EL (cell line): Measurements from ENCODE around the gene PABPN1L.

Experiments used
- DNase-seq: peaks from one replicate; pipeline ENCODE4 v3.0.0-alpha.2; 2016

PABPN1L gene

DNA sequence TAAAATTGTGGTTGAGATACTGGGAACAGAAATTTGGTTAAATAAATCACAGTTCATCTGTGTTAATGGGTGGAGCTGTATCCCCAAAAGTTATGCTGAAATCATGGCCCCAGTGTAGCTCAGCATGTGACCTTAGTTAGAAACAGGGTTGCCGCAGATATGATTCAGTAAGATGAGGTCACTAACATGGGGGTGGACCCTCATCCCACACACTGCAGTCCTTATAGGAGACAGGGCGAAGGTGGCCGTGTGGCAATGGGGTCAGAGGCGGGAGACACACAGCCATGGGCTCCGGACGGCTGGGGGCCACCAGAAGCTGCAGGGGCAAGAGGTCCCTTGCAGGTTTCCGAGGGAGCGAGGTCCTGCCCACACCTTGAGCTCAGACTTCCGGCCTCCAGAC, 20.4 kb downstream of the PABPN1L start:
- peak; percentile 23 for DNase-seq

DNA sequence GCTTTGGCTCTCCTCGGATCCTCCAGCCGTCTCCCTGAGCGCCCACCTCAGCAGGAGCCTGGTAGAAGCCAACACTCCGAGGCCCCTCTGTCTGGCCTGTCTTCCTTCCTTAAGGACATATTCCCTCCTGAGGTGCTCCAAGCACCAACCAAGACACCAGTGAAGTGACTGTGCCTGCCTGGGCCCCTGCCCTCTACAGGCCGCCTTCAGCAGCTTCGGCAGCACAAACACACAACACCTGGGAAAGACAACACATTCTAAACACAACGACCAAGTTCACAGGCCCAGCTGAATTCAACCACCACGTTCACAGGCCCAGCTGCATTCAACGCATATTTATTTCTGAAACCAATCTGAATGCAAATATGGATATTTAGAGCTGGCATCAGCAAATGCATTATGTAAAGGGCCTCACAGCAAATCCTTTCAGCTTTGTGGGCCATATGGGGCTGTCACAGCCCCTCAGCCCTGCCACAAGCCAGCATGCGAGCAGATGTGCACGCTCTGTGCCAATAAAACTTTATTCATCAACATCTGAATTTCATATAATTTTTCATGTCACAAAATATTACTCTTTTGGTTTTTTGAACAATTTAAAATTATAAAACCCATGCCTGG, 21.9 kb downstream of the PABPN1L start:
- no peak for DNase-seq

GRCh38 chr16:88843256-88843655, 23.2 kb downstream of the PABPN1L start:
- no peak for DNase-seq

- DNase-seq = no peak
Measured at GRCh38 chr16:88842806-88843205, 23.7 kb downstream of the PABPN1L start.

GRCh38 chr16:88842308-88842756, 24.1 kb downstream of the PABPN1L start:
- no peak for DNase-seq

DNA sequence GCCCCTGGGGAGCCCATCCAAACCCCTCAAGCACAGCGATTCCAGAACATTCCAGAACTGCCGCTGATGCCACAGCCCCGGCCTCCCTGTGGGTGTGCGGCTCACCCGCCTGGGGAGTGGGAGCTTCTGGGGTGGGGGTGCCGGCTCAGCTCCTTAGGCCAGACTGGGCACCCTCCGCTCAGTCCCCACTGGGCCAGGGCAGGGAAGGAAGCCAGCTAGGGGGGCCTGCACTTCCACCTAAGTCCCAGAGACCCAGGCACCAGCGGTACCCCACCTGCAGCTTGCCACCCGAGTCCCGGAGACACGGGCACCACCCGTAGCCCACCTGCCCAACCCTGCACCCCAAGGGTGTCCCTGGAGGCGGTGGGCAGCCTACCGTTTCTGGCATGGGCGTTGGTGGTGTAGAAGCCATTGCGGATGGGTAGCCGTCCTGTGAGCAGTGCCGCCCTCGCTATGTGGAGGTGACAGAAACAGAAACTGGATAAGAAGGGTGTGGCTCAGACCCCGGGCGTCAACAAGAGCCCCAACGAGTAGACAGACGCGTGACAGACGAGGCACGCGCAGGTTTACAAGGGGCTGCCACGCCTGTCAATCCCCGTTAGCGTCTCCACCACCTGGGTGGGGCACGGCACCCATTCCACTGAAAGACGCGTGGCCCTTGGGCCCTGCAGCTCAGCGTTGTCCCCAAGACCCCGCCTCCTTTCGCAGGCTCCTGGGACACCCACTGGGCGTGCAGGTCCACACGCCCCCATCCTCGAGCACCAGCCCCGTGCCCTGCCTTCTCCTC, 24.7 kb downstream of the PABPN1L start:
- no peak for DNase-seq

DNA sequence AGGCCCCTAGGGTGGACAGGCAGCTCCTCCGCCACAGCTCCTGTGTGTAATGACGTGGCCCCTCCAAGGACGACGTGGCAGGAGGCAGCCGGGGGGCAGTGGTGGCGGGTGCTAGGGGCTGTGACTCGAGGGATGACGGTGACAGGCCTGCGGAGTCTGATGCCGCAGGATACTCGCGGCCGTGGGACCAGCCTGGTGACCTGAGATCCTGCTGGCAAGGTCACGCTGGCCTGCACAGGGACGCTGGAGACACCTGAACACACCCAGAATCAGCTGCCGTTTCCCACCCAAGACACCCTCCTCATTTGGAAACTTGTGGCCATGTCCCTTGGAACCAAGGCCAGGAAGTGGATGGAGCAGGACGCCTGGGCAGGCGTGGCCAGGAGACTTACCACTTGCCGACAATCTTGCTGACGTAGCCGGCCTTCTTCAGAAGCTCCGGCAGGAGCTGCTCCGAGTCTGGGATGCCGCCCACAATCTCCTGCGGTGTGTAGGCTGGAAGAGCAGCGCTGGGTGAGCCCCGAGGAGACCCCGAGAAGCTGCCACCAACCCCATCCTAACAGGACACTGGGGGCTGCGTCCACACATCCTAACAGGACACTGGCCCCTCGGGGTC, 25.8 kb downstream of the PABPN1L start:
- no peak for DNase-seq

DNA sequence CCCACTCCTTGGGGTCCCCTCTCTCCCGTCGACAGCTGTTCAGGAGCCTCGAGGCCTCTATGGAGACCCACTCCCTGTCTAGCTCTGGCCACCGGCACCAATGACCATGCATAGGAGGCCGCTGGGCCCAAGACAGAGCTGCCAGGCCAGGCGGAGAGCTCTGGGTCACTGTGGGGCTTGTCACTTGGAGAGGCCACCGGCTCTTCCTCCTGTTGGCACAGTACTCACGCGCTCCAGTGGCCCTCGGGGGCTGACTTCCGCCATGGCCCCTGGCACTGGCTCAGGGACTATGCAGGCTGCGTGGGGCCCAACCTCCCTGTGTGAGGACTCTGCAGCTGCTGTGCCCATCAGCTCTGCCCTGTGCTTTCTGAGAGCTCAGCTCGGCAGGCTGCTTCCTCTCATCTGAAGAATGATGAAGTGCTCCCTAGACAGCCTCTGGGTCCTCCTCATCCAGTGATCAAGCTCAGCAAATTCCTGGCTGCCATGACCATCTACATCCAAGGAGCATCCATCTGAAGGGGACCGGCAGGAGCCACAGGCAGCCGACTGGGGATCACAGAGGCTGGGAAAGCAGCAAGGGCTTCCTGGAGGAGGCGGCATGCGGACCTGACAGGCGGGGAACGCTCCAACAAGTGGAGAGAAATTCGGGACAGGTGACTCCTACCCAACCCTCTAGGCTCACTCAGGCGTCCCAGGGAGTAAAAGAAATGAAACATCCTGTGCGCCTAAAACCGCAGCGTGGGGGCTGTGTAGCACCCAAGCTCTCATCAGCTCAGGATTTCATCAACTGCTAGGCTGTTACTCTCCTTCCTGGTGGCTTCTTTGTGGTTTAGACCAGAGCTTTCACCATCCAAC, 26.5 kb downstream of the PABPN1L start:
- DNase-seq = no peak

DNA sequence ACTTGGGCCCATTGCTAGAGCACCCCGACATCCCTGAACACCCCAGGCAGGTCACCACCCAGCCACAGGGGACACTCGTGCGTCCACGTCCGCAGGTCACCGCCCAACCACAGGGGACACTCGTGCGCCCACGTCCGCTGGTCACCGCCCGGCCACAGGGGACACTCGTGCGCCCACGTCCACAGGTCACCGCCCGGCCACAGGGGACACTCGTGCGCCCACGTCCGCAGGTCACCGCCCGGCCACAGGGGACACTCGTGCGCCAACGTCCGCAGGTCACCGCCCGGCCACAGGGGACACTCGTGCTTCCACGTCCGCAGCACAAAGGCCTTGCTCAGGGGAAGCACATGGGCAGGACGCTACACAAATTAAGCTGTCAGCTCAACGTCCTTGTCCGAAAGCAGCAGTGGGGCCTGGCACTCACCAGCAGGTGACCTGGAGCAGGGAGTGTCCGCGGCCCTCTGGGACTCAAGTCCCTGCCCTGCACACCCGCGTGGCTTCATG, 27.4 kb downstream of the PABPN1L start:
- no peak for DNase-seq

DNA sequence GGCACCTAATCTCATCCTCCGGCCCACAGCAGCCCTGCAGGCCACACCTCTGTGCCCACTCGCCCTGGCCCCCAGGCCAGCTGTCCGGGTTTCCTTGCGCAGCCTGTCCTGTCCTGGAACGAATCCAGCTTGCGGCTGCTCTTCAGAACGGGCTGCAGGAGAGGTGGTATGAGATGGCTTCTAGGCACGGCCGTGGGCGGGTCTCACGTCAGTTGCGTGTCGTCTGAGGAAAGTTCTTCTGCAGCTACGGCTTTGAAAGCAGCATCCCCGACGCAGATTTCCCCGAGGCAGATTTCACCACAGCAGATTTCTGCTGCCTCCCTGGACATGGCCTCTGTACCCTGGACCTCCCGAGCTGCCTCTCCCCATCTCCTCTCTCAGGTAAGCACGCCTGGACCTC, 27.9 kb downstream of the PABPN1L start:
- DNase-seq = no peak

GRCh38 chr16:88837806-88838205, 28.7 kb downstream of the PABPN1L start:
- no peak for DNase-seq

GRCh38 chr16:88836791-88837190, 29.7 kb downstream of the PABPN1L start:
- DNase-seq = no peak

DNA sequence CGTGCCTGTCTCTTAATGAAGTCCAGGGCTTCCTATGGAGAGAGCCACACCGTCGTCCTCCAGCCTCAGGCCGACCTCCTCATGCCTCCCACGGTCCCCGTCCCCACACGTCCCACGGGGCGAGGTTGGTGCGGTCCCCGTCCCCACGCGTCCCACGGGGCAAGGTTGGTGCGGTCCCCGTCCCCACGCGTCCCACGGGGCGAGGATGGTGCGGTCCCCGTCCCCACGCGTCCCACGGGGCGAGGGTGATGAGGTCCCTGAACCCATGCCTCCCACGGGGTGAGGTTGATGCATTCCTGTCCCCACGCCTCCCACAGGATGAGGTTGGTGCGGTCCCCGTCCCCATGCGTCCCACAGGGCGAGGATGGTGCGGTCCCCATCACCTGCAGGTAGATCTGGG, 30.6 kb downstream of the PABPN1L start:
- no peak for DNase-seq

GRCh38 chr16:88835383-88835782, 31.1 kb downstream of the PABPN1L start:
- DNase-seq = no peak

- no peak for DNase-seq
Measured at GRCh38 chr16:88834670-88835069, 31.8 kb downstream of the PABPN1L start.

DNA sequence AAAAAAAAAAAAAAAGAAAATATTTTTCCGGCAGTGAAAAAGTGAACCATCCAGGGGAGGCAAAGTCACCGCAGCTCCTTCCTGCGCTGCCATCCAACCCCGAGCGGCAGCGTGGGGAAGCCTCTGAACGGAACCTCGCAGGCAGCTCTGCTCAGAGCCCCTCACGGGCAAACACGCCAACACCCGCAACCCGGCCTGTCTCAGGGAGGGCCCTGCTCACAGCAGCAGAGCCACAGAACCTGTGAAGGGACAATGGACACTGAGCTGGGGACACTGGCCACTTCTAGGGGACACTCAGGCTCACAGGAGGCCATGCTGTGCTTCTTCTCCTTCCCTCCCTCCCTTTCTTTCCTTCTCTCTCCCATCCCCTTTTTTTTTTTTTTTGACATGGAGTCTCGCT, 33.4 kb downstream of the PABPN1L start:
- no peak for DNase-seq

DNA sequence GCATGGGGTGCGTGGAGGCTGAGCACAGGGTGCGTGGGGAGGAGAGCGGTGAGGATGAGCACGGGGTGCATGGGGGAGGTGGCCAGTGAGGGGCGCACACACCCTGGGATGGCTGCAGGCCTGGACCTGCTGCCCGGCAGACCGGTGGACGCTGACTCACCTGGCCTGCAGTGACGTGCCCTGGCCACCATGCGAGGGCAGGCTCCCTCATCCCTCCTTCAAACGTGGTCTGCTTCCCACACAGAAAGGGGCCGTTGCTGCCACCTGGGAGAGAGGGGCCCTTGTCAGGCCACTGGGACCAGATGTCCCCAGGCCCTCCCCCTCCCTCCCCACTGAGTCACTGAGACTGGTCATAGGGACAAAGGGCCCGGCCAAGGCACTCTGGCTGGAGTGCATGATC, 34.6 kb downstream of the PABPN1L start:
- DNase-seq = no peak

DNA sequence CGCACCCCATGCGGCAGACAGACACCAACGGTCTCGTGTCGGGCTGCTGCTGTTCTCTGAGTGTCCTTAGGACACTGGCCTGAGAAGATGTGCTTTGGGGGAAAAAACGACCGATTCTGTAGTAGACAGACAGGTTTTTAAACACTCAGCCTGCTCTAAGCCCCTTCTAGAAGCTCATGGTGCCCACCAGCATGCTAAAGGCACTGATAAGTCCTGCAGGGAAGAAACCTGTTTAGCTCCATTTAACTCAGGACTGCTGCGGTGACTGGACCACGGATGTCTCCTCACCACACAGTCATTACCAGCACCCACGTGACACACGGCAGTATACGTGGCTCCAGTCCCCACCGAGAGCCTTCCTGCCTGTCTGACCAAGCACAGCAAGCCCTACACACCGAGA, 35.7 kb downstream of the PABPN1L start:
- no peak for DNase-seq

- no peak for DNase-seq
Measured at GRCh38 chr16:88830258-88830657, 36.2 kb downstream of the PABPN1L start.

DNA sequence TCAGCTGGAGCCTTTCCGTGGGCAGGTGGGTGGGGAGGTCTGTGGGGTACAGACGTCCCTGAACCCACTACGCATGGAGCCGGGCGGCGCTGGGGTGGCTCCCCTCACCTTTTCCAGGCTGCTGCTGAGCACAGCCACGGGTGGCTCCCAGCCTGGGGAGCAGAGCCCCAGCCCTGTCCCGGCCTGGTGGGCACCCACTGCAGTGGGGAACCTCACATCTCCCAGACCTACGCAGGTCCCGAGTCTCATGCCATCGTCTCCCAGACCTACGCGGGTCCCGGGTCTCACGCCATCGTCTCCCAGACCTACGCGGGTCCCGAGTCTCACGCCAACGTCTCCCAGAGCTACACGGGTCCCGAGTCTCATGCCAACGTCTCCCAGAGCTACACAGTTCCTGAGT, 37.7 kb downstream of the PABPN1L start:
- DNase-seq = no peak

GRCh38 chr16:88827727-88828126, 38.7 kb downstream of the PABPN1L start:
- no peak for DNase-seq

DNA sequence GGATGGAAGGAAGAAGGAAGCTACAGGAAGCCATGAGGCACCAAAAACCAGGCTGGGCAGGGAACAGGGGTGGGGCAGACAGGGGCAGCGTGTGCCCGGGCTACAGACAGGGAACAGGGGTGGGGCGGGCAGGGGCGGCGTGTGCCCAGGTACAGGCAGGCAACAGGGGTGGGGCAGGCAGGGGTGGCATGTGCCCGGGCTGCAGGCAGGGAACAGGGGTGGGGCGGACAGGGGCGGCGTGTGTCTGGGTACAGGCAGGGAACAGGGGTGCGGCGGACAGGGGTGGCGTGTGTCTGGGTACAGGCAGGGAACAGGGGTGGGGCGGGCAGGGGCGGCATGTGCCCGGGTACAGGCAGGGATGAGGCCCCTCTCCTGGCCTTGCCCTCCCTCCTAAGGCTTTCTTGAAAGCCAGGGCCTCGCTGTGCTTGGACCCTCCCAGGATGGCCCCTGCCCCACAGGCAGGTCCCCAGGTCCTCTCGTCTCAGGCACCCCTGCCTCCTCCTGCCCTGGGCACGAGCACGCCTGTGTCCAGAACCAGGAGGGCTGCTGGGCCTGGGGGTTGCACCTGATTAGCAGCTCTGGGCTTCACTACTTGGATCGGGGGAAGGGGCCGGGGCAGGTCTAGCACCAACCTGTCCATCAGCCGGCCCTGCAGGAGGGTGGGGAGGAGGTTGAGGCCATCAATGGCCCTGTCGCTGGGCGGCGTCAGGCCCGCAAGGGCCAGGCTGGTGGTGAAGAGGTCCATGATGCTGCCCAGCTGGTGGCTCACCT, 40.2 kb downstream of the PABPN1L start:
- no peak for DNase-seq
